GM18858 (cell line): ENCODE results near the gene LCLAT1.

Experiments
- ATAC-seq: cut with Tn5 transposase; IDR thresholded peaks from one replicate; pipeline ENCODE4 v1.9.1; 2021; ENCODE audit not compliant: unreplicated experiment

LCLAT1 gene

GRCh38 chr2:30447149-30448045, at the start of gene LCLAT1:
LCLAT1 (plus strand) TSS chr2:30447246; CDS start chr2:30525591, 78,345 bp downstream.
- peak; percentile 90 for ATAC-seq

GRCh38 chr2:30398084-30398873, 48.8 kb upstream of the LCLAT1 start:
- no peak for ATAC-seq

- ATAC-seq = no peak
Observed at GRCh38 chr2:30400151-30400954, 46.7 kb upstream of the LCLAT1 start.

GRCh38 chr2:30402441-30403182, 44.4 kb upstream of the LCLAT1 start:
- no peak for ATAC-seq

- no peak for ATAC-seq
Observed at GRCh38 chr2:30403592-30404312, 43.3 kb upstream of the LCLAT1 start.

- ATAC-seq = no peak
Observed at GRCh38 chr2:30404319-30405259, 42.5 kb upstream of the LCLAT1 start.

GRCh38 chr2:30405260-30405605, 41.8 kb upstream of the LCLAT1 start:
- ATAC-seq = no peak

GRCh38 chr2:30406853-30407252, 40.2 kb upstream of the LCLAT1 start:
- no peak for ATAC-seq

- no peak for ATAC-seq
Observed at GRCh38 chr2:30408961-30409387, 38.1 kb upstream of the LCLAT1 start.

GRCh38 chr2:30410217-30410616, 36.8 kb upstream of the LCLAT1 start:
- no peak for ATAC-seq

- ATAC-seq = no peak
Observed at GRCh38 chr2:30412047-30412683, 34.9 kb upstream of the LCLAT1 start.

- ATAC-seq = no peak
Observed at GRCh38 chr2:30412684-30413570, 34.1 kb upstream of the LCLAT1 start.

- no peak for ATAC-seq
Observed at GRCh38 chr2:30414961-30415360, 32.1 kb upstream of the LCLAT1 start.

GRCh38 chr2:30417253-30417652, 29.8 kb upstream of the LCLAT1 start:
- no peak for ATAC-seq

GRCh38 chr2:30421026-30421603, 25.9 kb upstream of the LCLAT1 start:
- no peak for ATAC-seq

GRCh38 chr2:30421604-30422443, 25.2 kb upstream of the LCLAT1 start:
- no peak for ATAC-seq
